HepG2 (cell line): Measurements from ENCODE around the gene GMPPA. TPM values are rescaled to one million over a fixed set of nuclear protein-coding genes. Genes with fewer than 3 reads are reported as not detected.

ENCODE experiments used
- RARG ChIP-seq: sonication (generic); formaldehyde crosslinking; IDR thresholded peaks from 2 replicates; pipeline ENCODE4 v1.4.0; 2020; ENCODE audit warnings: low read depth, mild to moderate bottlenecking, missing genetic modification reagents
- RBAK ChIP-seq: sonication (generic); formaldehyde crosslinking; IDR thresholded peaks from 2 replicates; pipeline ENCODE4 v1.5.1; 2020; ENCODE audit warnings: mild to moderate bottlenecking, missing genetic modification reagents
- SAFB2 ChIP-seq: sonication (generic); formaldehyde crosslinking; IDR thresholded peaks from 2 replicates; pipeline ENCODE4 v1.5.1; 2020; ENCODE audit warnings: missing genetic modification reagents, low read depth, mild to moderate bottlenecking, borderline replicate concordance
- SIN3B ChIP-seq: fragments of 150-350 bp; IDR thresholded peaks from 2 replicates; pipeline ENCODE4 v1.6.1; 2014; ENCODE audit warnings: low read length
- TCF7L2 ChIP-seq: IDR thresholded peaks from 2 replicates; pipeline ENCODE4 v1.6.1; 2011; ENCODE audit warnings: mild to moderate bottlenecking, low read depth, low read length, moderate library complexity
- ZFP1 ChIP-seq: IDR thresholded peaks from 2 replicates; pipeline ENCODE4 v1.6.1; 2016
- ZFP36 ChIP-seq: fragments of 150-350 bp; IDR thresholded peaks from 2 replicates; pipeline ENCODE4 v1.6.1; 2018; ENCODE audit warnings: borderline replicate concordance, low read length, low read depth; ENCODE audit not compliant: partially characterized antibody
- ZNF343 ChIP-seq: sonication (generic); formaldehyde crosslinking; IDR thresholded peaks from 2 replicates; pipeline ENCODE4 v1.4.0; 2020; ENCODE audit warnings: mild to moderate bottlenecking, missing genetic modification reagents
- ZNF556 ChIP-seq: sonication (generic); formaldehyde crosslinking; IDR thresholded peaks from 2 replicates; pipeline ENCODE4 v1.4.0; 2020; ENCODE audit warnings: mild to moderate bottlenecking, missing genetic modification reagents, borderline replicate concordance
- ZNF563 ChIP-seq: sonication (generic); formaldehyde crosslinking; IDR thresholded peaks from 2 replicates; pipeline ENCODE4 v1.8.0; 2022; ENCODE audit warnings: mild to moderate bottlenecking, moderate library complexity, missing genetic modification reagents
- ZNF652 ChIP-seq: IDR thresholded peaks from 2 replicates; pipeline ENCODE4 v1.6.1; 2016; ENCODE audit warnings: low read depth, borderline replicate concordance
- ZNF674 ChIP-seq: sonication (generic); formaldehyde crosslinking; IDR thresholded peaks from 2 replicates; pipeline ENCODE4 v1.5.0; 2020; ENCODE audit warnings: low read depth, mild to moderate bottlenecking, missing genetic modification reagents
- ZNF747 ChIP-seq: sonication (generic); formaldehyde crosslinking; IDR thresholded peaks from 2 replicates; pipeline ENCODE4 v1.8.1; 2023; ENCODE audit warnings: missing genetic modification reagents, mild to moderate bottlenecking, borderline replicate concordance
- ZSCAN30 ChIP-seq: sonication (generic); formaldehyde crosslinking; IDR thresholded peaks from 2 replicates; pipeline ENCODE4 v1.5.0; 2020; ENCODE audit warnings: mild to moderate bottlenecking, missing genetic modification reagents
- polyA plus RNA-seq, 8 experiments: library from polyadenylated mRNA; depleted of rRNA in 3 of 8; stranded (reverse) in 7 of 8; unstranded in 1 of 8; fragments of >200 nt; fragmentation: Illumina TruSeq in 4 of 8; extraction: Trizol in 4 of 8; gene quantifications; 2 replicates each; pipeline versions ENCODE4 v1.2.1 to v1.2.3, GENCODE V29; 2011 to 2016; ENCODE audit warnings: low read depth in 4 of 8, missing spikeins in 1 of 8, mixed read lengths in 1 of 8; ENCODE audit not compliant: insufficient read depth in 1 of 8
- total RNA-seq, 5 experiments: library from RNA; depleted of rRNA; stranded (reverse); fragments of >200 nt; fragmentation: Illumina TruSeq; extraction: Trizol; gene quantifications; 2 replicates each; pipeline ENCODE4 v1.2.3, GENCODE V29; 2016; ENCODE audit warnings: low read depth in 1 of 5
- TF ChIP-seq, protein P1 (sequence below): IDR thresholded peaks from 2 replicates; pipeline ENCODE4 v1.6.1; 2016; ENCODE audit warnings: low read depth, borderline replicate concordance
- TF ChIP-seq, protein P2 (sequence below): IDR thresholded peaks from 2 replicates; pipeline ENCODE4 v1.6.1; 2016; ENCODE audit warnings: low read depth, control low read depth
- TF ChIP-seq, protein P3 (sequence below): IDR thresholded peaks from 2 replicates; pipeline ENCODE4 v1.6.1; 2016; ENCODE audit warnings: missing genetic modification reagents, missing compliant biosample characterization
- TF ChIP-seq, protein P4 (sequence below): IDR thresholded peaks from 2 replicates; pipeline ENCODE4 v1.6.1; 2016; ENCODE audit warnings: control low read depth
- TF ChIP-seq, protein P5 (sequence below): sonication (generic); formaldehyde crosslinking; IDR thresholded peaks from 2 replicates; pipeline ENCODE4 v1.8.1; 2022; ENCODE audit warnings: mild to moderate bottlenecking, missing genetic modification reagents
- TF ChIP-seq, protein P6 (sequence below): sonication (generic); formaldehyde crosslinking; IDR thresholded peaks from 2 replicates; pipeline ENCODE4 v1.4.0; 2020; ENCODE audit warnings: missing genetic modification reagents, borderline replicate concordance

Gene GMPPA
- total and polyA plus RNA-seq, 2 of the 13 experiments (the other 11 are each of a cell fraction or from before 2014, with no cell fraction given): 81.1 to 106 TPM

DNA sequence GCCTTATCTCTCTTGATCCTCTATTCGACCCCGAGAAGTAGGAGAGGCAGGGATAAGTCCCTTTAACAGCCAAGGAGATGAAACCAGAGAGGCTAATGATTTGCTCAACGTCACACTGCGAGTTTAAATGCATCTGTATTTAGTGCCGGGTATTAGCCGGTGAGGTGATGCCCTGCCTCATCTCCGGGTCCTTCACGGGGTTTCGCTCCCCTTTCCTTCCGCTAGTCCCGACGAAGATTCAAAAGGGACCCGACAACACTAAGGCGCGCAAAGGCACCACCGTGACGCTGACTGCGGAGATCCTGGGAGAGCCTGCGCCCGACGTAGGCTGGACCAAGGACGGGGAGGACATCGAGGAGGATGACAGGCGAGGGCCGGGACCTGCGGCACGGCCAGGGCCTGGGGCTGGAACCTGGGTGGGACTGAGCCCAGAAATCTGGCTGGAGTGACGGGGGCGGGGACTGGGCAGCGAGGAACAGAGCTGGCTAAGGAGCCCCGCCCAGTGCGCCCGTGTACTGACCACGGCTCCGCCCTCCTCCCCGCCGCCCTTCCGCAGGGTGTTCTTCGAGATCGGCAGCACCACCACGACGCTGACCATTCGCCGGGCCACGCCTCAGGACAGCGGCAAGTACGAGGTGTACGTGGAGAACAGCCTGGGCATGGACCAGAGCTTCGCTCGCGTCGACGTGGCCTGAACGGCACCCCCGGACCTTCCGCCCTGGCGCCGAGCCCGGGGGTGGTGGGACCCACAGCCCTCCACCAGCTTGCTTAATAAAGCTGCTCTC lies 1.0 kb upstream of the GMPPA start (continued):
- no peak for TF ChIP-seq TCF7L2
- no peak for TF ChIP-seq ZSCAN30 (CRISPR knock-in tag)
- TF ChIP-seq, protein P1, sequence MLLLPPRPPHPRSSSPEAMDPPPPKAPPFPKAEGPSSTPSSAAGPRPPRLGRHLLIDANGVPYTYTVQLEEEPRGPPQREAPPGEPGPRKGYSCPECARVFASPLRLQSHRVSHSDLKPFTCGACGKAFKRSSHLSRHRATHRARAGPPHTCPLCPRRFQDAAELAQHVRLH: peak; percentile 66; the same call in 1 of the 2 replicates
- TF ChIP-seq, protein P2, sequence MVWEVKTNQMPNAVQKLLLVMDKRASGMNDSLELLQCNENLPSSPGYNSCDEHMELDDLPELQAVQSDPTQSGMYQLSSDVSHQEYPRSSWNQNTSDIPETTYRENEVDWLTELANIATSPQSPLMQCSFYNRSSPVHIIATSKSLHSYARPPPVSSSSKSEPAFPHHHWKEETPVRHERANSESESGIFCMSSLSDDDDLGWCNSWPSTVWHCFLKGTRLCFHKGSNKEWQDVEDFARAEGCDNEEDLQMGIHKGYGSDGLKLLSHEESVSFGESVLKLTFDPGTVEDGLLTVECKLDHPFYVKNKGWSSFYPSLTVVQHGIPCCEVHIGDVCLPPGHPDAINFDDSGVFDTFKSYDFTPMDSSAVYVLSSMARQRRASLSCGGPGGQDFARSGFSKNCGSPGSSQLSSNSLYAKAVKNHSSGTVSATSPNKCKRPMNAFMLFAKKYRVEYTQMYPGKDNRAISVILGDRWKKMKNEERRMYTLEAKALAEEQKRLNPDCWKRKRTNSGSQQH: peak; percentile 83; the same call in 1 of the 2 replicates
- no peak for TF ChIP-seq RARG (CRISPR knock-in tag)
- TF ChIP-seq ZFP1 (CRISPR knock-in tag): 0 out of 2 replicates have a peak, but pooled peaks have one; percentile 68
- peak; percentile 74 for TF ChIP-seq ZNF747
- peak; percentile 26; the same call in 1 of the 2 replicates for TF ChIP-seq RBAK (CRISPR knock-in tag)
- TF ChIP-seq, protein P3, sequence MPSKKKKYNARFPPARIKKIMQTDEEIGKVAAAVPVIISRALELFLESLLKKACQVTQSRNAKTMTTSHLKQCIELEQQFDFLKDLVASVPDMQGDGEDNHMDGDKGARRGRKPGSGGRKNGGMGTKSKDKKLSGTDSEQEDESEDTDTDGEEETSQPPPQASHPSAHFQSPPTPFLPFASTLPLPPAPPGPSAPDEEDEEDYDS: peak; percentile 67
- peak; percentile 80; the same call in 1 of the 2 replicates for TF ChIP-seq ZNF674
- TF ChIP-seq, protein P4, sequence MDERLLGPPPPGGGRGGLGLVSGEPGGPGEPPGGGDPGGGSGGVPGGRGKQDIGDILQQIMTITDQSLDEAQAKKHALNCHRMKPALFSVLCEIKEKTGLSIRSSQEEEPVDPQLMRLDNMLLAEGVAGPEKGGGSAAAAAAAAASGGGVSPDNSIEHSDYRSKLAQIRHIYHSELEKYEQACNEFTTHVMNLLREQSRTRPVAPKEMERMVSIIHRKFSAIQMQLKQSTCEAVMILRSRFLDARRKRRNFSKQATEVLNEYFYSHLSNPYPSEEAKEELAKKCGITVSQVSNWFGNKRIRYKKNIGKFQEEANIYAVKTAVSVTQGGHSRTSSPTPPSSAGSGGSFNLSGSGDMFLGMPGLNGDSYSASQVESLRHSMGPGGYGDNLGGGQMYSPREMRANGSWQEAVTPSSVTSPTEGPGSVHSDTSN: 0 out of 2 replicates have a peak, but pooled peaks have one; percentile 21
- 0 out of 2 replicates have a peak, but pooled peaks have one; percentile 17 for TF ChIP-seq ZNF556
- TF ChIP-seq ZNF652 (CRISPR knock-in tag): no peak
- peak; percentile 70; the same call in 1 of the 2 replicates for TF ChIP-seq ZNF563 (CRISPR knock-in tag)
- TF ChIP-seq ZFP36: no peak
- 0 out of 2 replicates have a peak, but pooled peaks have one; percentile 78 for TF ChIP-seq SAFB2
- TF ChIP-seq, protein P5, sequence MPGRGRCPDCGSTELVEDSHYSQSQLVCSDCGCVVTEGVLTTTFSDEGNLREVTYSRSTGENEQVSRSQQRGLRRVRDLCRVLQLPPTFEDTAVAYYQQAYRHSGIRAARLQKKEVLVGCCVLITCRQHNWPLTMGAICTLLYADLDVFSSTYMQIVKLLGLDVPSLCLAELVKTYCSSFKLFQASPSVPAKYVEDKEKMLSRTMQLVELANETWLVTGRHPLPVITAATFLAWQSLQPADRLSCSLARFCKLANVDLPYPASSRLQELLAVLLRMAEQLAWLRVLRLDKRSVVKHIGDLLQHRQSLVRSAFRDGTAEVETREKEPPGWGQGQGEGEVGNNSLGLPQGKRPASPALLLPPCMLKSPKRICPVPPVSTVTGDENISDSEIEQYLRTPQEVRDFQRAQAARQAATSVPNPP: no peak
- TF ChIP-seq ZNF343 (CRISPR knock-in tag): no peak
- TF ChIP-seq, protein P6, sequence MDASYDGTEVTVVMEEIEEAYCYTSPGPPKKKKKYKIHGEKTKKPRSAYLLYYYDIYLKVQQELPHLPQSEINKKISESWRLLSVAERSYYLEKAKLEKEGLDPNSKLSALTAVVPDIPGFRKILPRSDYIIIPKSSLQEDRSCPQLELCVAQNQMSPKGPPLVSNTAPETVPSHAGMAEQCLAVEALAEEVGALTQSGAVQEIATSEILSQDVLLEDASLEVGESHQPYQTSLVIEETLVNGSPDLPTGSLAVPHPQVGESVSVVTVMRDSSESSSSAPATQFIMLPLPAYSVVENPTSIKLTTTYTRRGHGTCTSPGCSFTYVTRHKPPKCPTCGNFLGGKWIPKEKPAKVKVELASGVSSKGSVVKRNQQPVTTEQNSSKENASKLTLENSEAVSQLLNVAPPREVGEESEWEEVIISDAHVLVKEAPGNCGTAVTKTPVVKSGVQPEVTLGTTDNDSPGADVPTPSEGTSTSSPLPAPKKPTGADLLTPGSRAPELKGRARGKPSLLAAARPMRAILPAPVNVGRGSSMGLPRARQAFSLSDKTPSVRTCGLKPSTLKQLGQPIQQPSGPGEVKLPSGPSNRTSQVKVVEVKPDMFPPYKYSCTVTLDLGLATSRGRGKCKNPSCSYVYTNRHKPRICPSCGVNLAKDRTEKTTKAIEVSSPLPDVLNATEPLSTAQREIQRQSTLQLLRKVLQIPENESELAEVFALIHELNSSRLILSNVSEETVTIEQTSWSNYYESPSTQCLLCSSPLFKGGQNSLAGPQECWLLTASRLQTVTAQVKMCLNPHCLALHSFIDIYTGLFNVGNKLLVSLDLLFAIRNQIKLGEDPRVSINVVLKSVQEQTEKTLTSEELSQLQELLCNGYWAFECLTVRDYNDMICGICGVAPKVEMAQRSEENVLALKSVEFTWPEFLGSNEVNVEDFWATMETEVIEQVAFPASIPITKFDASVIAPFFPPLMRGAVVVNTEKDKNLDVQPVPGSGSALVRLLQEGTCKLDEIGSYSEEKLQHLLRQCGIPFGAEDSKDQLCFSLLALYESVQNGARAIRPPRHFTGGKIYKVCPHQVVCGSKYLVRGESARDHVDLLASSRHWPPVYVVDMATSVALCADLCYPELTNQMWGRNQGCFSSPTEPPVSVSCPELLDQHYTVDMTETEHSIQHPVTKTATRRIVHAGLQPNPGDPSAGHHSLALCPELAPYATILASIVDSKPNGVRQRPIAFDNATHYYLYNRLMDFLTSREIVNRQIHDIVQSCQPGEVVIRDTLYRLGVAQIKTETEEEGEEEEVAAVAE (CRISPR knock-in tag): peak; percentile 54; the same call in 1 of the 2 replicates
- no peak for TF ChIP-seq SIN3B
